Testis (tissue), 3 donors: ENCODE results near the gene SIX4. TPM values are rescaled to one million over a fixed set of nuclear protein-coding genes. Genes with fewer than 3 reads are reported as not detected.

ENCODE experiments used
- DNase-seq: peaks from one replicate; pipeline ENCODE4 v3.0.0-alpha.2; 2019
- H3K27ac ChIP-seq, 2 donors: fragments of 200-600 bp; sonication (generic); one replicate each; pipeline ENCODE4 v1.5.1; 2019
- H3K27me3 ChIP-seq: fragments of 200-600 bp; sonication (generic); one replicate; pipeline ENCODE4 v1.5.1; 2019
- H3K36me3 ChIP-seq: fragments of 200-600 bp; sonication (generic); one replicate; pipeline ENCODE4 v1.5.1; 2017; ENCODE audit warnings: low read depth; ENCODE audit errors: missing control alignments
- H3K4me1 ChIP-seq: fragments of 200-600 bp; sonication (generic); one replicate; pipeline ENCODE4 v1.5.1; 2019
- H3K4me3 ChIP-seq, 2 donors: fragments of 200-600 bp; sonication (generic); one replicate each; pipeline ENCODE4 v1.5.1; 2017 to 2019
- H3K9me3 ChIP-seq: fragments of 200-600 bp; sonication (generic); one replicate; pipeline ENCODE4 v1.5.1; 2017
- CTCF ChIP-seq, 3 experiments: fragments of 450-650 bp in 2 of 3; fragments of 200-600 bp in 1 of 3; sonication (generic) in 1 of 3; IDR thresholded peaks; one replicate each; pipeline ENCODE4 v1.5.1; 2016 to 2019; ENCODE audit warnings: antibody characterized with exemption in 3 of 3, mild to moderate bottlenecking in 2 of 3, moderate library complexity in 1 of 3
- POLR2A ChIP-seq: fragments of 450-650 bp; IDR thresholded peaks from one replicate; pipeline ENCODE4 v1.6.1; 2017; ENCODE audit warnings: antibody characterized with exemption, mild to moderate bottlenecking, moderate library complexity
- WGBS, 2 donors: methylation state at CpG; one replicate each; pipeline ENCODE4 v1.1.5; 2018; 5-methylcytosine and 5-hydroxymethylcytosine counted together
- intact Hi-C: fragments of 100-400 bp; cut with DNase I; formaldehyde crosslinking; loops from one replicate; pipeline ENCODE4 v1.15.1; 2023; ENCODE audit warnings: low total_unique reads
- polyA plus RNA-seq: library from polyadenylated mRNA; stranded (reverse); fragments of 350-450 nt; fragmentation: Illumina TruSeq; extraction: RNeasy Lipid Tissue Mini Kit (QIAGEN cat#74804); gene quantifications from one replicate; pipeline ENCODE4 v1.2.3, GENCODE V29; 2014; ENCODE audit warnings: low read depth, low replicate concordance; ENCODE audit not compliant: insufficient read depth
- total RNA-seq, 2 donors: library from RNA; depleted of rRNA; stranded (reverse); fragments of >200 nt; gene quantifications; one replicate each; pipeline ENCODE4 v1.2.3, GENCODE V29; 2016

Gene SIX4
- total and polyA plus RNA-seq, 3 donors from 2014 or later = 1.6 to 3.4 (median 2.0) TPM

DNA sequence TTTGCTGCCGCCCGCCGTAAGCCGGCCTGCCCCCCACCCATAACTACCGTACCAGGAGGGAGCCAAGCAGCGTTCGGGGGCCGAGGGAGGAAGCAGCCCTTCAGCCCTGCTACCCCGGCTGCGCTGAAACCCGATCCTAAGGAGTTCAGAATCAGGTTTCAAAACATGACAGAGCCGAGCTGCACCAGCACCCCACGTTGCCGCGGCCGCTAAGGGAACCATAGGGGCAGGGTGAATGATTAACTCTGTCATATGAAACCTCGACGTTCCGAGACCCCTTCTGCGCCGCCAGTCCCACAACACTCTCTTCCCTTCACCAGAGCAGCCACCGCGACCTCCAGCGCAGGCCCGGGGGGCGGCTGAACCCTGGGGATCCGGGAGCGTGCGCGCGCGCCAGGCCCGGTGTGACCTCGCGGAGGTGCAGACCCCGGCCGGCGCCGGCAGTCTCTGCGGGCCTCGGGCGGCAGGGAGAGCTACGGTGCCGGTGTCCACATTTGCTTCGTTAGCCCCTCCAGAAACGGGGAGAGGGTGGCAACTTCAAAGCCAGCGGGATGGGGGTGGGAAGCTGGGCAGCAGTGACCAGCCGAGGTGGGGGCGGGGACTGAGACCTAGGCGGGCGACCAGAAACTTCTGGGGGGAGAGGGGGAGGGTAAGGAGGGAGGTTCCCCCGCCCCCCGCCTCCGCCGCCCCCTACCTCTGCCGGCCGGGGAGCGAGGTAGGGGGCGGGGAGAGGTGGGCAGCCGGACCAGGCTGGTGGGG lies 1.6 kb downstream of the SIX4 start:
- H3K9me3 ChIP-seq = no peaks in the 10 kb centered on the region
- no peaks in the 10 kb centered on the region for H3K36me3 ChIP-seq
- no peaks in the 10 kb centered on the region for H3K4me1 ChIP-seq
- TF ChIP-seq CTCF (IDR thresholded peaks at IDR 0.05) = no peak
- TF ChIP-seq POLR2A = no peak
- peak overlapping the region; percentile 65 to 72 for H3K27ac ChIP-seq
- intact Hi-C loops = no loop called here
- H3K27me3 ChIP-seq = no peaks in the 10 kb centered on the region
- DNase-seq = peak; percentile 17
- WGBS, 2 donors = 1% methylated on average over 42 to 59 of the region's 60 CpGs
- H3K4me3 ChIP-seq = peak overlapping the region; percentile 67 to 75

GRCh38 chr14:60722107-60722356 lies 2.1 kb downstream of the SIX4 start:
- 0 to 1% methylated on average over 11 of the region's 11 CpGs for WGBS, 2 donors
- no peaks in the 10 kb centered on the region for H3K27me3 ChIP-seq
- H3K9me3 ChIP-seq = no peaks in the 10 kb centered on the region
- DNase-seq = no peak
- no peak overlapping the region for H3K27ac ChIP-seq
- intact Hi-C loops = no loop called here
- TF ChIP-seq CTCF (IDR thresholded peaks at IDR 0.05) (no peak), POLR2A (no peak)
- H3K4me1 ChIP-seq = no peaks in the 10 kb centered on the region
- peak overlapping the region; percentile 67 to 75 for H3K4me3 ChIP-seq
- no peaks in the 10 kb centered on the region for H3K36me3 ChIP-seq

GRCh38 chr14:60721326-60722106 lies 2.6 kb downstream of the SIX4 start:
- 11 to 26% methylated on average over 16 to 62 of the region's 70 CpGs for WGBS, 2 donors
- Histone ChIP-seq H3K4me1 (no peaks in the 10 kb centered on the region), H3K27ac (no peak overlapping the region)

DNA sequence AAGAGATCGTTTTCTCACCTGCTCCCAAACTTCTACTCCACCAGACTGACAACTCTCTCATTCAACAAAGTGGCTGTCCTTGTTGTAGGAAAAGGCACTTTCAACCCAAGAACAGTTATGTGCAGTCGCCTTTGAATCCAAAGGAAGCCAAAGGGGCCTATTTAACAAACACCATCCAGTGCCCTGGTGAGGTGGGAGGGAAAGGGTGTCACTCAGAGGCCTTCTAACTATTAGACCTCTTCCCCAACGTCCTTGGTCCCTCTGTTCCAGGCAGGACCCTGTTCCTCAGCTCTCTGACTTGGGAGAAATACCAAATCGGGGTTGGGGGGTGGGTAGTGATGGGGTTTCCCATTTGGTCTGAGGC lies 3.2 kb downstream of the SIX4 start:
- no peaks in the 10 kb centered on the region for H3K36me3 ChIP-seq
- H3K27me3 ChIP-seq = no peaks in the 10 kb centered on the region
- peak overlapping the region; percentile 67 to 75 for H3K4me3 ChIP-seq
- H3K4me1 ChIP-seq = no peaks in the 10 kb centered on the region
- no peak for DNase-seq
- TF ChIP-seq CTCF (IDR thresholded peaks at IDR 0.05) (no peak), POLR2A (no peak)
- 45 to 59% methylated on average over 4 of the region's 4 CpGs for WGBS, 2 donors
- intact Hi-C loops = no loop called here
- H3K9me3 ChIP-seq = no peaks in the 10 kb centered on the region
- H3K27ac ChIP-seq = no peak overlapping the region

More at GRCh38 chr14:60721326-60722106, 2.6 kb downstream of the SIX4 start:
- H3K27me3 ChIP-seq = no peaks in the 10 kb centered on the region
- H3K36me3 ChIP-seq = no peaks in the 10 kb centered on the region
- intact Hi-C loops = no loop called here
- peak overlapping the region; percentile 67 to 75 for H3K4me3 ChIP-seq
- no peaks in the 10 kb centered on the region for H3K9me3 ChIP-seq
- DNase-seq = peak; percentile 38
- no peak for TF ChIP-seq CTCF (IDR thresholded peaks at IDR 0.05)
- no peak for TF ChIP-seq POLR2A
